Hepatocyte (in vitro differentiated cells): ENCODE results near the gene MFAP3. TPM values are rescaled to one million over a fixed set of nuclear protein-coding genes. Genes with fewer than 3 reads are reported as not detected.

Experiments
- DNase-seq: peaks from one replicate; pipeline ENCODE4 v3.0.0-alpha.2; 2016; ENCODE audit warnings: low spot score
- H2AFZ ChIP-seq: fragments of 200-600 bp; sonication (generic); 2 replicates; pipeline ENCODE4 v1.6.0; 2016; ENCODE audit warnings: antibody characterized with exemption, mild to moderate bottlenecking
- H3K27ac ChIP-seq: fragments of 200-600 bp; sonication (generic); 2 replicates; pipeline ENCODE4 v1.5.1; 2016; ENCODE audit warnings: mild to moderate bottlenecking
- H3K27me3 ChIP-seq: fragments of 200-600 bp; sonication (generic); 2 replicates; pipeline ENCODE4 v1.6.1; 2016
- H3K36me3 ChIP-seq: fragments of 200-600 bp; sonication (generic); replicated peaks from 2 replicates; pipeline ENCODE4 v1.5.1; 2016; ENCODE audit warnings: low read depth; ENCODE audit not compliant: insufficient read depth
- H3K4me1 ChIP-seq: fragments of 200-600 bp; sonication (generic); 2 replicates; pipeline ENCODE4 v1.5.1; 2016; ENCODE audit warnings: mild to moderate bottlenecking, moderate library complexity; ENCODE audit not compliant: insufficient read depth
- H3K4me2 ChIP-seq: fragments of 200-600 bp; sonication (generic); 2 replicates; pipeline ENCODE4 v1.6.0; 2016
- H3K4me3 ChIP-seq: fragments of 200-600 bp; sonication (generic); 2 replicates; pipeline ENCODE4 v1.5.1; 2016; ENCODE audit warnings: mild to moderate bottlenecking
- H3K79me2 ChIP-seq: fragments of 200-600 bp; sonication (generic); 2 replicates; pipeline ENCODE4 v1.6.0; 2017; ENCODE audit warnings: mild to moderate bottlenecking
- H3K9me2 ChIP-seq: fragments of 200-600 bp; sonication (generic); replicated peaks from 2 replicates; pipeline ENCODE4 v1.6.0; 2017; ENCODE audit warnings: mild to moderate bottlenecking; ENCODE audit not compliant: insufficient read depth
- H3K9me3 ChIP-seq: fragments of 200-600 bp; sonication (generic); 2 replicates; pipeline ENCODE4 v1.5.1; 2016; ENCODE audit warnings: low read depth, mild to moderate bottlenecking
- H4K20me1 ChIP-seq: fragments of 200-600 bp; sonication (generic); 2 replicates; pipeline ENCODE4 v1.6.0; 2016; ENCODE audit warnings: mild to moderate bottlenecking; ENCODE audit not compliant: insufficient read depth, poor library complexity, severe bottlenecking
- EZH2 ChIP-seq: fragments of 200-600 bp; sonication (generic); IDR thresholded peaks from 2 replicates; pipeline ENCODE4 v1.6.1; 2016; ENCODE audit warnings: antibody characterized with exemption, mild to moderate bottlenecking, borderline replicate concordance
- EZH2phosphoT487 ChIP-seq: fragments of 200-600 bp; sonication (generic); IDR thresholded peaks from one replicate; pipeline ENCODE4 v1.6.1; 2018; ENCODE audit warnings: antibody characterized with exemption, mild to moderate bottlenecking, low read depth, moderate library complexity; ENCODE audit not compliant: unreplicated experiment, severe bottlenecking
- WGBS: methylation state at CpG from one replicate; pipeline ENCODE4 v1.1.6; 2016; ENCODE audit warnings: low lambda C conversion rate; ENCODE audit errors: missing lambda C conversion rate; 5-methylcytosine and 5-hydroxymethylcytosine counted together
- polyA plus RNA-seq: library from polyadenylated mRNA; unstranded; fragments of >200 nt; fragmentation: Nextera tagmentation; extraction: Ambion mirVana; gene quantifications from 2 replicates; pipeline ENCODE4 v1.2.1, GENCODE V29; 2016
- total RNA-seq: library from RNA; depleted of rRNA; stranded (reverse); fragments of >200 nt; gene quantifications from 2 replicates; pipeline ENCODE4 v1.2.3, GENCODE V29; 2014
- TF ChIP-seq, protein P1 (sequence below): fragments of 200-600 bp; sonication (generic); IDR thresholded peaks from 2 replicates; pipeline ENCODE4 v1.5.1; 2016; ENCODE audit warnings: antibody characterized with exemption, mild to moderate bottlenecking; ENCODE audit not compliant: poor library complexity

The MFAP3 gene
- total and polyA plus RNA-seq, 2 experiments from 2014 or later = 14.4 to 65.4 TPM

DNA sequence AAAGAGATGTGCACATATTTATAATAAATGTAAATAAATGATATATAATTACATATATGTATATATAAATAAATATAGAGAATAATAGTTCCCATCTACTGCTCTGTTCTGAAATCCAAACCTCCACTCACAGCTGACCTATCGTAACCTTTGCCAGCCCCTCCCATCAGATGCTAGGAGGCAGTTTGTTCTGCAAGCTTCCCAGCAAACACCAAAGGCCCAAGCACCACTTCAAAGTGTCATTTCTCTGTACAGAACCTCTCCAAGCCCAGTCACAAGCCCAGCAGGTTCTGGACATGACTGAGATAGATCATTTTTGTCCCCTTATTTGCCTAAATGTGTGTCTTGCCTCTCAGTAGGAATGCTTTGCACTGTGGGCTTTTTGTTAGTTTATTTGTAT lies 62.4 kb downstream of the MFAP3 start:
- H3K9me2 ChIP-seq = no peaks in the 10 kb centered on the region
- WGBS = 71% methylated on average over 1 of the region's 1 CpG
- no peaks in the 10 kb centered on the region for H3K36me3 ChIP-seq
- no peaks in the 10 kb centered on the region for H3K79me2 ChIP-seq
- no peak overlapping the region for H2AFZ ChIP-seq
- no peak overlapping the region for H3K4me2 ChIP-seq
- H3K4me1 ChIP-seq = no peaks in the 10 kb centered on the region
- H3K27me3 ChIP-seq = no peaks in the 10 kb centered on the region
- H3K27ac ChIP-seq = no peak overlapping the region
- no peak for DNase-seq
- H3K9me3 ChIP-seq = no peaks in the 10 kb centered on the region
- no peaks in the 10 kb centered on the region for H4K20me1 ChIP-seq
- H3K4me3 ChIP-seq = no peak overlapping the region
- TF ChIP-seq, protein P1, sequence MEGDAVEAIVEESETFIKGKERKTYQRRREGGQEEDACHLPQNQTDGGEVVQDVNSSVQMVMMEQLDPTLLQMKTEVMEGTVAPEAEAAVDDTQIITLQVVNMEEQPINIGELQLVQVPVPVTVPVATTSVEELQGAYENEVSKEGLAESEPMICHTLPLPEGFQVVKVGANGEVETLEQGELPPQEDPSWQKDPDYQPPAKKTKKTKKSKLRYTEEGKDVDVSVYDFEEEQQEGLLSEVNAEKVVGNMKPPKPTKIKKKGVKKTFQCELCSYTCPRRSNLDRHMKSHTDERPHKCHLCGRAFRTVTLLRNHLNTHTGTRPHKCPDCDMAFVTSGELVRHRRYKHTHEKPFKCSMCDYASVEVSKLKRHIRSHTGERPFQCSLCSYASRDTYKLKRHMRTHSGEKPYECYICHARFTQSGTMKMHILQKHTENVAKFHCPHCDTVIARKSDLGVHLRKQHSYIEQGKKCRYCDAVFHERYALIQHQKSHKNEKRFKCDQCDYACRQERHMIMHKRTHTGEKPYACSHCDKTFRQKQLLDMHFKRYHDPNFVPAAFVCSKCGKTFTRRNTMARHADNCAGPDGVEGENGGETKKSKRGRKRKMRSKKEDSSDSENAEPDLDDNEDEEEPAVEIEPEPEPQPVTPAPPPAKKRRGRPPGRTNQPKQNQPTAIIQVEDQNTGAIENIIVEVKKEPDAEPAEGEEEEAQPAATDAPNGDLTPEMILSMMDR = no peak
- TF ChIP-seq EZH2 (no peak), EZH2phosphoT487 (no peak)

- Histone ChIP-seq H3K36me3 (no peaks in the 10 kb centered on the region), H3K27me3 (no peaks in the 10 kb centered on the region), H3K4me3 (no peak overlapping the region), H3K4me1 (no peaks in the 10 kb centered on the region), H3K9me2 (no peaks in the 10 kb centered on the region), H2AFZ (no peak overlapping the region), H3K4me2 (no peak overlapping the region), H4K20me1 (no peaks in the 10 kb centered on the region), H3K27ac (no peak overlapping the region), H3K79me2 (no peaks in the 10 kb centered on the region), H3K9me3 (no peaks in the 10 kb centered on the region)
- TF ChIP-seq, protein P1 = no peak
- no peak for TF ChIP-seq EZH2
- TF ChIP-seq EZH2phosphoT487 = no peak
- no peak for DNase-seq
- WGBS = 77% methylated on average over 4 of the region's 4 CpGs
These were observed 64.5 kb downstream of the MFAP3 start for GRCh38 chr5:154103233-154103632.

Other genes starting within 250 kb of the MFAP3 start
- gene FAM114A2, start 57 bp upstream of the MFAP3 start, total RNA-seq = 19.7 and 22.8 TPM in 2 replicates
- 12.0 and 13.0 TPM in 2 replicates for gene FAM114A2, start 57 bp upstream of the MFAP3 start, polyA plus RNA-seq
- gene GALNT10, start 151.8 kb downstream of the MFAP3 start, total RNA-seq = 41.3 and 45.9 TPM in 2 replicates
- gene GALNT10, start 151.8 kb downstream of the MFAP3 start, polyA plus RNA-seq = 42.9 and 43.0 TPM in 2 replicates